ENCODE results near the gene RRBP1. TPM values are rescaled to one million over a fixed set of nuclear protein-coding genes. Genes with fewer than 3 reads are reported as not detected.

The RRBP1 gene
- total RNA-seq, 2 donors from 2014 or later, result 191 to 212 TPM

- TF ChIP-seq CTCF (conservative IDR thresholded peaks at IDR 0.05), result no peak
Observed at GRCh38 chr20:17569616-17570346, 112.3 kb downstream of the RRBP1 start, which contains the start of gene DSTN. TSS of gene DSTN (plus strand) at chr20:17570075. CDS start at chr20:17570209, 134 bp downstream.

GRCh38 chr20:17568972-17569521 lies 113.0 kb downstream of the RRBP1 start:
- peak; percentile 87 for DNase-seq
- H3K9ac ChIP-seq (ENCODE audit: extremely low read depth, low read length, poor library complexity, severe bottlenecking), result peak overlapping the region; percentile 90
- H3K36me3 ChIP-seq (ENCODE audit: control insufficient read depth, insufficient read depth, low read length), result peaks cover 13% of the 10 kb centered on the region
- peak overlapping the region; percentile 90 for H3K4me3 ChIP-seq (ENCODE audit: low read length)
- H3K4me1 Mint-ChIP-seq, result peaks cover 38% of the 10 kb centered on the region
- H3K4me3 Mint-ChIP-seq, result peak overlapping the region; percentile 89
- no peaks in the 10 kb centered on the region for H3K27me3 Mint-ChIP-seq (ENCODE audit: insufficient read depth)
- no peaks in the 10 kb centered on the region for H3K9me3 Mint-ChIP-seq
- peaks cover 4% of the 10 kb centered on the region for H3K36me3 Mint-ChIP-seq (ENCODE audit: low read depth)
- H3K27ac Mint-ChIP-seq, result peak overlapping the region; percentile 97
- no peaks in the 10 kb centered on the region for H3K9me3 ChIP-seq (ENCODE audit: control insufficient read depth, low read length)
- WGBS, 2 experiments (ENCODE audit: insufficient coverage in 1 of 2, insufficient read length in 1 of 2), result 0% methylated on average over 13 to 37 of the region's 38 CpGs
- no peak for TF ChIP-seq CTCF (conservative IDR thresholded peaks at IDR 0.05)
- peak overlapping the region; percentile 71 for H3K27ac ChIP-seq (ENCODE audit: low read depth, low read length)
- no peaks in the 10 kb centered on the region for H3K4me1 ChIP-seq (ENCODE audit: control insufficient read depth, insufficient read depth, low read length)
- H3K27me3 ChIP-seq (ENCODE audit: control insufficient read depth, insufficient read depth, low read length, poor library complexity, severe bottlenecking), result no peaks in the 10 kb centered on the region

More at GRCh38 chr20:17569616-17570346, 112.3 kb downstream of the RRBP1 start, which contains the start of gene DSTN:
- H3K36me3 Mint-ChIP-seq (ENCODE audit: low read depth), result peaks cover 4% of the 10 kb centered on the region
- peak within 1 kb of the TSS; percentile 97 for H3K27ac Mint-ChIP-seq
- DNase-seq, result peak; percentile 99
- peaks cover 40% of the 10 kb centered on the region for H3K4me1 Mint-ChIP-seq
- Histone ChIP-seq H3K4me1 (ENCODE audit: control insufficient read depth, insufficient read depth, low read length) (no peaks in the 10 kb centered on the region), H3K27me3 (ENCODE audit: control insufficient read depth, insufficient read depth, low read length, poor library complexity, severe bottlenecking) (no peaks in the 10 kb centered on the region), H3K4me3 (ENCODE audit: low read length) (peak within 1 kb of the TSS; percentile 90), H3K9me3 (ENCODE audit: control insufficient read depth, low read length) (no peaks in the 10 kb centered on the region), H3K9ac (ENCODE audit: extremely low read depth, low read length, poor library complexity, severe bottlenecking) (peak within 1 kb of the TSS; percentile 90), H3K36me3 (ENCODE audit: control insufficient read depth, insufficient read depth, low read length) (peaks cover 16% of the 10 kb centered on the region), H3K27ac (ENCODE audit: low read depth, low read length) (peak within 1 kb of the TSS; percentile 93)
- H3K9me3 Mint-ChIP-seq, result no peaks in the 10 kb centered on the region
- no peaks in the 10 kb centered on the region for H3K27me3 Mint-ChIP-seq (ENCODE audit: insufficient read depth)
- 0% methylated on average over 4 to 69 of the region's 70 CpGs for WGBS, 2 experiments (ENCODE audit: insufficient coverage in 1 of 2, insufficient read length in 1 of 2)
- peak within 1 kb of the TSS; percentile 89 for H3K4me3 Mint-ChIP-seq

GRCh38 chr20:17568045-17568788 lies 113.8 kb downstream of the RRBP1 start:
- peaks cover 30% of the 10 kb centered on the region for H3K4me1 Mint-ChIP-seq
- no peak for TF ChIP-seq CTCF (conservative IDR thresholded peaks at IDR 0.05)
- H3K4me3 Mint-ChIP-seq, result peak overlapping the region; percentile 89
- Histone ChIP-seq H3K36me3 (ENCODE audit: control insufficient read depth, insufficient read depth, low read length) (peaks cover 8% of the 10 kb centered on the region), H3K9me3 (ENCODE audit: control insufficient read depth, low read length) (no peaks in the 10 kb centered on the region), H3K9ac (ENCODE audit: extremely low read depth, low read length, poor library complexity, severe bottlenecking) (peak overlapping the region; percentile 90), H3K4me1 (ENCODE audit: control insufficient read depth, insufficient read depth, low read length) (no peaks in the 10 kb centered on the region), H3K27me3 (ENCODE audit: control insufficient read depth, insufficient read depth, low read length, poor library complexity, severe bottlenecking) (no peaks in the 10 kb centered on the region), H3K27ac (ENCODE audit: low read depth, low read length) (no peak overlapping the region), H3K4me3 (ENCODE audit: low read length) (peak overlapping the region; percentile 90)
- H3K36me3 Mint-ChIP-seq (ENCODE audit: low read depth), result peaks cover 2% of the 10 kb centered on the region
- no peaks in the 10 kb centered on the region for H3K9me3 Mint-ChIP-seq
- DNase-seq, result no peak
- no peaks in the 10 kb centered on the region for H3K27me3 Mint-ChIP-seq (ENCODE audit: insufficient read depth)
- 70 to 83% methylated on average over 5 to 6 of the region's 6 CpGs for WGBS, 2 experiments (ENCODE audit: insufficient coverage in 1 of 2, insufficient read length in 1 of 2)
- peak overlapping the region; percentile 97 for H3K27ac Mint-ChIP-seq

All from endodermal cell (in vitro differentiated cells).